H9 (cell line): ENCODE measurements around the gene RGPD3. TPM values are rescaled to one million over a fixed set of nuclear protein-coding genes. Genes with fewer than 3 reads are reported as not detected.

ENCODE experiments used
- DNase-seq: peaks from one replicate; pipeline ENCODE4 v3.0.0-alpha.2; 2017
- H2AFZ ChIP-seq: one replicate; pipeline ENCODE4 v1.6.1; 2013; ENCODE audit warnings: mild to moderate bottlenecking, low read length, control low read depth, moderate library complexity
- H2AK5ac ChIP-seq: 2 replicates; pipeline ENCODE4 v1.6.1; 2013; ENCODE audit warnings: low read length, control low read depth, mixed read lengths; ENCODE audit not compliant: insufficient read length
- H2BK120ac ChIP-seq: one replicate; pipeline ENCODE4 v1.6.1; 2013; ENCODE audit warnings: low read depth, mild to moderate bottlenecking, low read length, control low read depth, inconsistent platforms; ENCODE audit not compliant: poor library complexity, severe bottlenecking
- H2BK12ac ChIP-seq: 2 replicates; pipeline ENCODE4 v1.6.1; 2013; ENCODE audit warnings: low read length, control low read depth, mixed read lengths, low read depth; ENCODE audit not compliant: insufficient read length
- H2BK15ac ChIP-seq: 2 replicates; pipeline ENCODE4 v1.6.1; 2013; ENCODE audit warnings: low read depth, low read length, control low read depth
- H2BK20ac ChIP-seq: one replicate; pipeline ENCODE4 v1.6.1; 2013; ENCODE audit warnings: low read depth, mild to moderate bottlenecking, low read length, control low read depth, inconsistent platforms; ENCODE audit not compliant: poor library complexity, severe bottlenecking
- H2BK5ac ChIP-seq: 2 replicates; pipeline ENCODE4 v1.6.1; 2013; ENCODE audit warnings: low read length, control low read depth, mixed read lengths; ENCODE audit not compliant: insufficient read length
- H3K14ac ChIP-seq: 2 replicates; pipeline ENCODE4 v1.6.1; 2013; ENCODE audit warnings: low read length, control low read depth; ENCODE audit not compliant: insufficient read depth
- H3K18ac ChIP-seq: 2 replicates; pipeline ENCODE4 v1.6.1; 2013; ENCODE audit warnings: low read depth, mild to moderate bottlenecking, mixed read lengths, low read length, control low read depth; ENCODE audit not compliant: insufficient read length
- H3K23ac ChIP-seq: 2 replicates; pipeline ENCODE4 v1.6.1; 2013; ENCODE audit warnings: low read length, control low read depth, mixed read lengths, low read depth; ENCODE audit not compliant: insufficient read length
- H3K23me2 ChIP-seq: 2 replicates; pipeline ENCODE4 v1.6.1; 2013; ENCODE audit warnings: low read depth, mild to moderate bottlenecking, mixed read lengths, low read length, control low read depth; ENCODE audit not compliant: insufficient read length, poor library complexity, severe bottlenecking
- H3K27ac ChIP-seq: 2 replicates; pipeline ENCODE4 v1.5.1; 2013; ENCODE audit warnings: low read length, control low read depth, mixed read lengths, low read depth; ENCODE audit not compliant: insufficient read length
- H3K27me3 ChIP-seq: 2 replicates; pipeline ENCODE4 v1.6.1; 2013; ENCODE audit warnings: low read length, control low read depth, inconsistent platforms; ENCODE audit not compliant: insufficient read depth
- H3K4ac ChIP-seq: 2 replicates; pipeline ENCODE4 v1.6.1; 2013; ENCODE audit warnings: low read depth, mild to moderate bottlenecking, control low read depth, inconsistent platforms, low read length, moderate library complexity
- H3K4me1 ChIP-seq: 2 replicates; pipeline ENCODE4 v1.6.1; 2013; ENCODE audit warnings: low read length, control low read depth, inconsistent platforms; ENCODE audit not compliant: insufficient read depth
- H3K4me2 ChIP-seq: 2 replicates; pipeline ENCODE4 v1.6.1; 2013; ENCODE audit warnings: low read length, control low read depth, mixed read lengths; ENCODE audit not compliant: insufficient read length, insufficient read depth
- H3K56ac ChIP-seq: 2 replicates; pipeline ENCODE4 v1.6.1; 2013; ENCODE audit warnings: low read depth, mild to moderate bottlenecking, mixed read lengths, low read length, control low read depth; ENCODE audit not compliant: insufficient read length
- H3K79me1 ChIP-seq: 2 replicates; pipeline ENCODE4 v1.6.1; 2013; ENCODE audit warnings: low read depth, mild to moderate bottlenecking, moderate library complexity, low read length, control low read depth, inconsistent platforms; ENCODE audit not compliant: insufficient read depth, poor library complexity, severe bottlenecking
- H3K79me2 ChIP-seq: 2 replicates; pipeline ENCODE4 v1.6.1; 2013; ENCODE audit warnings: low read length, control low read depth, inconsistent platforms; ENCODE audit not compliant: insufficient read depth
- H3K9ac ChIP-seq: 2 replicates; pipeline ENCODE4 v1.6.1; 2013; ENCODE audit warnings: low read length, control low read depth, mixed read lengths; ENCODE audit not compliant: insufficient read length; ENCODE audit errors: extremely low read depth
- H3K9me3 ChIP-seq: one replicate; pipeline ENCODE4 v1.6.1; 2013; ENCODE audit warnings: low read depth, low read length, inconsistent platforms; ENCODE audit not compliant: control insufficient read depth
- H3T11ph ChIP-seq: one replicate; pipeline ENCODE4 v1.6.1; 2013; ENCODE audit warnings: mild to moderate bottlenecking, low read length, control low read depth, inconsistent platforms
- H4K20me1 ChIP-seq: one replicate; pipeline ENCODE4 v1.6.1; 2013; ENCODE audit not compliant: control insufficient read depth, insufficient read length, insufficient read depth
- H4K5ac ChIP-seq: 2 replicates; pipeline ENCODE4 v1.6.1; 2013; ENCODE audit warnings: low read depth, mild to moderate bottlenecking, mixed read lengths, low read length, control low read depth; ENCODE audit not compliant: insufficient read length
- H4K8ac ChIP-seq: replicated peaks from 2 replicates; pipeline ENCODE4 v1.6.1; 2013; ENCODE audit warnings: low read length, control low read depth, mixed read lengths, low read depth; ENCODE audit not compliant: insufficient read length
- H4K91ac ChIP-seq: 2 replicates; pipeline ENCODE4 v1.6.1; 2013; ENCODE audit warnings: low read depth, mild to moderate bottlenecking, moderate library complexity, mixed read lengths, low read length, control low read depth; ENCODE audit not compliant: insufficient read length
- H3K27ac Mint-ChIP-seq, 3 experiments: 2 replicates in 2 of 3; 3 replicates in 1 of 3; pipeline ENCODE4 v1.8.0; 2020 to 2021; ENCODE audit warnings: mixed read lengths in 3 of 3, mild to moderate bottlenecking in 1 of 3, moderate library complexity in 1 of 3
- H3K27me3 Mint-ChIP-seq: 2 replicates; pipeline ENCODE4 v1.8.0; 2021; ENCODE audit warnings: low read depth, mild to moderate bottlenecking, moderate library complexity, mixed read lengths
- H3K36me3 Mint-ChIP-seq, 3 experiments: 2 replicates in 2 of 3; 3 replicates in 1 of 3; pipeline ENCODE4 v1.8.0; 2020 to 2021; ENCODE audit warnings: low read depth in 3 of 3, mixed read lengths in 3 of 3; ENCODE audit not compliant: insufficient read depth in 1 of 3
- H3K4me1 Mint-ChIP-seq, 2 experiments: 2 replicates each; pipeline ENCODE4 v1.8.0; 2020; ENCODE audit warnings: mixed read lengths in 2 of 2
- H3K4me3 Mint-ChIP-seq, 2 experiments: 2 replicates in 1 of 2; 3 replicates in 1 of 2; pipeline ENCODE4 v1.8.0; 2020 to 2021; ENCODE audit warnings: mild to moderate bottlenecking in 2 of 2, mixed read lengths in 2 of 2, moderate library complexity in 1 of 2
- H3K9me3 Mint-ChIP-seq, 2 experiments: 2 replicates in 1 of 2; 3 replicates in 1 of 2; pipeline ENCODE4 v1.8.0; 2020; ENCODE audit warnings: mild to moderate bottlenecking in 2 of 2, mixed read lengths in 2 of 2, moderate library complexity in 1 of 2
- CTCF ChIP-seq: fragments of 200-600 bp; sonication (generic); conservative IDR thresholded peaks from 3 replicates; pipeline ENCODE4 v1.8.0; 2021; ENCODE audit warnings: antibody characterized with exemption, mild to moderate bottlenecking
- WGBS: extraction: QIAGEN DNeasy Blood & Tissue Kit; methylation state at CpG from one replicate; pipeline ENCODE4 v1.1.7; 2013; ENCODE audit warnings: missing lambda C conversion rate, low lambda C conversion rate, mixed read lengths; ENCODE audit not compliant: insufficient read length; ENCODE audit errors: extremely low coverage; 5-methylcytosine and 5-hydroxymethylcytosine counted together
- total RNA-seq: library from RNA; stranded (reverse); gene quantifications from 2 replicates; pipeline ENCODE4 v1.2.1, GENCODE V29; 2021

The RGPD3 gene
- total RNA-seq, 1 experiment from 2014 or later = 0.15 TPM

DNA sequence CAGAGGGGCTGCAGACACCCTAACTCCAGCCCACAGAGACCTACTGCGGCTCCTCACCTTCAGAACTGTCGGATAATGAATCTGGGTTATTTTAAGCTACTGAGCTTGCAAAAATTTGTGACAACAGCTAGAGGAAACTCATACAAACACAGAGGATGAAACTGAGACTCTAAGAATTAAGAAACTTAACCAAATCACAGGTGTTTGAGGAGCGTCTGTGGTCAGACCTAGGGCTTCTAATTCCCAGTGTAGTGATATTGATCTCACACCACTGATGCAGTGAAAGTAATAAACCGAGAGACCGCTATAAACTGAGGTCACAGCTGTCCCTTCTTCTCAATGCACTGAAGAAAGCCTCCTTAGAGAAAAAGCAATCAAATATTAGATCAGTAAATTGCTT is 110.1 kb downstream of the RGPD3 start:
- no peak overlapping the region for H3T11ph ChIP-seq
- H3K36me3 Mint-ChIP-seq = no peaks in the 10 kb centered on the region
- no peak overlapping the region for H3K27ac ChIP-seq
- H3K14ac ChIP-seq = no peak overlapping the region
- H3K18ac ChIP-seq = no peak overlapping the region
- no peak overlapping the region for H3K56ac ChIP-seq
- H3K4me1 Mint-ChIP-seq = peaks cover 23 to 28% of the 10 kb centered on the region in 2 experiments
- H3K4me2 ChIP-seq = no peak overlapping the region
- H4K5ac ChIP-seq = no peak overlapping the region
- H3K27me3 ChIP-seq = no peaks in the 10 kb centered on the region
- no peaks in the 10 kb centered on the region for H3K9me3 Mint-ChIP-seq
- H3K4me3 Mint-ChIP-seq = no peak overlapping the region
- no peak overlapping the region for H3K23ac ChIP-seq
- no peak overlapping the region for H2AK5ac ChIP-seq
- no peak overlapping the region for H3K4ac ChIP-seq
- TF ChIP-seq CTCF = no peak
- H4K91ac ChIP-seq = no peak overlapping the region
- no CpG with 5 or more reads among the region's 5 CpGs for WGBS
- no peaks in the 10 kb centered on the region for H3K27me3 Mint-ChIP-seq
- no peak overlapping the region for H3K27ac Mint-ChIP-seq
- no peaks in the 10 kb centered on the region for H3K23me2 ChIP-seq
- peaks cover 5% of the 10 kb centered on the region; the same call in 1 of the 2 replicates for H3K4me1 ChIP-seq
- H2BK20ac ChIP-seq = no peak overlapping the region
- no peak for DNase-seq
- H3K79me2 ChIP-seq = no peaks in the 10 kb centered on the region
- H3K79me1 ChIP-seq = no peaks in the 10 kb centered on the region
- no peak overlapping the region for H2BK15ac ChIP-seq
- H4K8ac ChIP-seq = no peak overlapping the region
- H3K9me3 ChIP-seq = no peaks in the 10 kb centered on the region
- H3K9ac ChIP-seq = no peak overlapping the region
- no peak overlapping the region for H2BK12ac ChIP-seq
- H2AFZ ChIP-seq = no peak overlapping the region
- no peak overlapping the region for H2BK5ac ChIP-seq
- no peaks in the 10 kb centered on the region for H4K20me1 ChIP-seq
- H2BK120ac ChIP-seq = no peak overlapping the region
